GM10266 (cell line): Measurements from ENCODE around the gene ZMIZ2.
A peak's percentile ranks its signal among the peaks of the same experiment; 100 is the strongest.
"Not testable (repeated sequence)": the region's sequence is repeated elsewhere in the genome, so short reads cannot be mapped to it uniquely, and the experiment has no call there.

Experiments
- DNase-seq: peaks from one replicate; pipeline ENCODE4 v3.0.0; 2012; ENCODE audit errors: extremely low spot score
- CTCF ChIP-seq: IDR thresholded peaks from 2 replicates; pipeline ENCODE4 v1.5.1; 2012; ENCODE audit warnings: mild to moderate bottlenecking, low read depth; ENCODE audit not compliant: control insufficient read depth, insufficient read depth; ENCODE audit errors: missing control alignments

The ZMIZ2 gene

GRCh38 chr7:44713680-44714335, 34.8 kb upstream of the ZMIZ2 start:
- TF ChIP-seq CTCF, result no peak
- DNase-seq, result peak; percentile 2

DNA sequence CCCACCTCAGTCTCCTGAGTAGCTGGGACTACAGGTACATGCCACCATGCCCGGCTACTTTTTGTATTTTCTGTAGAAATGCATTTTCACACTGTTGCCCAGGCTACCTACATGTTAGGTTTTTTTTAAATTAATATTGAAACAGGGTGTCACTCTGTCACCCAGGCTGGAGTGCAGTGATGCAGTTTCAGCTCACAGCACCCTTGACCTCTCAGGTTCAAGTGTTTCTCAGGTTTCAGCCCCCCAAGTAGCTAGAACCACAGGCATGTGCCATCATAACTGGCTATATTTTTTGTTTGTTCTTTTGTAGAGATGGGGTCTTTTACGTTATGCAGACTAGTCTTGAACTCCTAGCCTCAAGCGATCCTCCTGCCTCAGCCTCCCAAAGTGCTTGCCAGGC, 32.4 kb upstream of the ZMIZ2 start:
- DNase-seq, result no peak
- no peak for TF ChIP-seq CTCF

- no peak for DNase-seq
- TF ChIP-seq CTCF, result no peak
These were observed 28.3 kb upstream of the ZMIZ2 start for GRCh38 chr7:44720301-44720700.

DNA sequence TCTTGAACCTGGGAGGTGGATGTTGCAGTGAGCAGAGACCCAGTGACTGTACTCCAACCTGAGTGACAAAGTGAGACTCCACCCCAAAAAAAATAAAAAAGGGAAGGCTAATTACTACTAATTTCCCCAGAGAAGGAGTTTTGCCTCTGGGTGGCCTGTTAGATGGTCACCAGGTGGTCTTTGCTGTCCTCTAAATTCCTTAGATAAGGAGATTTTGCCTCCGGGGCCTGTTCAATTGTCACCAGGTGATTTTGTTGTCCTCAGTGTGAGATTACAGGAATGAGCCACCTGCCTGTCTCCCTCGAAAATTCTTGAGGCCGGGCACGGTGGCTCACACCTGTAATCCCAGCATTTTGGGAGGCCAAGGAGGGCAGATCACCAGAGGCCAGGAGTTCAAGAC, 24.4 kb upstream of the ZMIZ2 start:
- TF ChIP-seq CTCF, result no peak
- DNase-seq, result no peak

GRCh38 chr7:44726250-44726649, 22.4 kb upstream of the ZMIZ2 start:
- not testable (repeated sequence) for DNase-seq

DNA sequence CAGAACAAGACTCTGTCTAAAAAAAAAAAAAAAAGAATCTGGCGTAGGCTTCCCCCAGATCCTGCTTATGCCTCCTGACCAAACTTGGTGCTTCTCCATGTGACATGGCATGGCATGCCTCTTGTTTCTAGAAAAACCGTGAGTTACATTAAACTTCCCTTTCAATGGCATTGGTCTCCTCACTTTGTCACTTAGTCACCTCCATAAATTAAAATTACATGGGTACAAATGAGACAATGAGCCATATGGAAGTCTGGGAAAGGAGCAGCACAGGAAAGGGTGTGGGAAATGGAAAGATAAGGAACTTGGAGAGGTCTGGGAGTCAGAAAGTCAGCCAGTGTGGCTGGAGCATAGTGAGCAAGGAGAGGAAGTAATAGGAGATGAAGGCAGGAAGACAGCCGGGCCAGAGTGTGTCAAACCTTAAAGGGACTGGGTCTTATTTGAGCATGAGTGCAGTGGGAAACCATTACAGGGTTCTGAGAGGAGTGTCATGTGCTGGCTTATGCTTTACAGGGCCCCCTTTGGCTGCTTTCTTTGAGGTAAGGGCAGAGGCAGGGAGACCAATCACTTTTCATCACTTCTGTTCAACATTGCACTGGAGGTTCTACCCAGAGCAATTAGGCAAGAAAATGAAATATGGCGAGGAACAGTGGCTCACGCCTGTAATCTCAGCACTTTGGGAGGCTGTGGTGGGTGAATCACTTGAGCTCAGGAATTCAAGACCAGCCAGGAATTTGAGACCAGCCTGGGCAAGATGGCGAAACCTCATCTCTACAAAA, 21.3 kb upstream of the ZMIZ2 start:
- no peak for TF ChIP-seq CTCF
- DNase-seq, result peak; percentile 4

DNA sequence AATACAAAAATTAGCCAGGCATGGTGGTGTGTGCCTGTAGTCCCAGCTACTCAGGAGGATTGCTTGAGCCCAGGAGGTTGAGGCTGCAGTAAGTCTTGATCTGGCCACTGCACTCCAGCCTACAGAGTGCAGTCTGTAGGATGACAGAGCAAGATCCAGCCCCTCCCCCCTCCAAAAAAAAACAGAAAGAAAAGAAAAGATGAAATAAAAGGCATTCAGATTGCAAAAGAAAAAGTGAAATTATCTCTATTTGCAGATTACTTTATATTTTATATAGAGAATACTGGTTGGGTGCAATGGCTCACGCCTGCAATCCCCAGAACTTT, 20.7 kb upstream of the ZMIZ2 start:
- DNase-seq, result no peak
- no peak for TF ChIP-seq CTCF
